MCF 10A (cell line): Measurements from ENCODE around the gene EDN2. TPM values are rescaled to one million over a fixed set of nuclear protein-coding genes. Genes with fewer than 3 reads are reported as not detected.

ENCODE experiments used
- BruUV-seq: library from RNA; stranded (reverse); fragments of 400-500 nt; replicated peaks from 2 replicates; lab custom pipeline; 2021; lab: Mats Ljungman, UMichigan
- CTCF ChIA-PET: fragments of 300-600 bp; sonication (Branson Sonifier 250); formaldehyde crosslinking; extraction: SDS; loops from one replicate; lab custom pipeline; 2021; ENCODE audit warnings: antibody characterized with exemption, inconsistent platforms; lab: Yijun Ruan, JAX
- POLR2A ChIA-PET: fragments of 300-600, 350-650 bp; sonication (Branson Sonifier 250); formaldehyde crosslinking; extraction: SDS; loops from one replicate; lab custom pipeline; 2020; ENCODE audit warnings: antibody characterized with exemption, inconsistent platforms; lab: Yijun Ruan, JAX
- DNase-seq: peaks from one replicate; pipeline ENCODE4 v3.0.0-alpha.2; 2018; ENCODE audit not compliant: unreplicated experiment
- H3K27ac Mint-ChIP-seq: one replicate; pipeline ENCODE4 v1.8.0; 2022; ENCODE audit warnings: mild to moderate bottlenecking, low read depth, mixed read lengths; ENCODE audit not compliant: unreplicated experiment
- H3K27me3 Mint-ChIP-seq: one replicate; pipeline ENCODE4 v1.8.0; 2022; ENCODE audit warnings: mixed read lengths; ENCODE audit not compliant: insufficient read depth, unreplicated experiment
- H3K36me3 Mint-ChIP-seq: one replicate; pipeline ENCODE4 v1.8.0; 2022; ENCODE audit warnings: mild to moderate bottlenecking, moderate library complexity, mixed read lengths; ENCODE audit not compliant: insufficient read depth, unreplicated experiment
- H3K4me1 Mint-ChIP-seq: one replicate; pipeline ENCODE4 v1.8.0; 2022; ENCODE audit warnings: mixed read lengths; ENCODE audit not compliant: insufficient read depth, unreplicated experiment
- H3K4me3 Mint-ChIP-seq: one replicate; pipeline ENCODE4 v1.8.0; 2022; ENCODE audit warnings: mild to moderate bottlenecking, moderate library complexity, mixed read lengths; ENCODE audit not compliant: unreplicated experiment
- H3K9me3 Mint-ChIP-seq: one replicate; pipeline ENCODE4 v1.8.0; 2022; ENCODE audit warnings: mixed read lengths; ENCODE audit not compliant: unreplicated experiment
- intact Hi-C: fragments of 100-400 bp; cut with micrococcal nuclease; formaldehyde crosslinking; loops from 2 replicates; pipeline ENCODE4 v1.14.1; 2022
- total RNA-seq: library from RNA; stranded (reverse); gene quantifications from 2 replicates; pipeline ENCODE4 v1.2.3, GENCODE V29; 2022
- TF ChIP-seq, protein P1 (sequence below): fragments of 200-600 bp; IDR thresholded peaks from one replicate; pipeline ENCODE4 v1.8.0; 2022; ENCODE audit warnings: antibody characterized with exemption, mild to moderate bottlenecking; ENCODE audit not compliant: unreplicated experiment

Gene EDN2
- total RNA-seq, 1 experiment from 2014 or later, result 0.58 TPM

DNA sequence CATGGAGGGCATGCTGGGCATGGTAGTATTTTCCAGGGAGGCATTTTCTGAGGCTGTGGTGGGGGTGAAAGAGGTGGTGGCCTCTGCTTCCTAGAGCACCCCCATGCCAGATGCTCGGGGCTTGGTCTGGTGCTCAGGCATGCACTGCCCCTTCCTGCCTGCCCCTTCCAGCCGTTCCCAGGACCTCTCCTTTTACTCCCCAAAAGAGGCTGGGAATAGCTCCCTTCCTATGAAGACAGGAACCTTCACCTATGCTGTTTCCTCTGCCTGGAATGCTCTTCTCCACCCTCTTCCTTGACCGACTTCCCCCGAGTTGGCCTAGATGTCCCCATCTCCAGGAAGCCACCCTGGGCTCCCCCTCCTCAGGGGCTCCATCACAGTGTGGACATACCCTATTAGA, 9.1 kb downstream of the EDN2 start:
- H3K4me1 Mint-ChIP-seq, result peaks cover 31% of the 10 kb centered on the region
- ChIA-PET POLR2A (interaction anchor here (0.8 to 2.9 kb wide), 7 partner anchors 9 to 23 kb away, joined by 3 to 12 read pairs (median 4); partner anchors contain the start of gene EDN2), CTCF (interaction anchor here (0.5 to 3.7 kb wide), 9 partner anchors 9 to 1215 kb away, joined by 3 to 16 read pairs (median 5); partner anchors contain the start of gene EDN2)
- H3K27me3 Mint-ChIP-seq, result no peaks in the 10 kb centered on the region
- no peak for DNase-seq
- intact Hi-C loops, result no loop called here
- H3K9me3 Mint-ChIP-seq, result no peaks in the 10 kb centered on the region
- peak overlapping the region; percentile 21 for H3K4me3 Mint-ChIP-seq
- TF ChIP-seq, protein P1, sequence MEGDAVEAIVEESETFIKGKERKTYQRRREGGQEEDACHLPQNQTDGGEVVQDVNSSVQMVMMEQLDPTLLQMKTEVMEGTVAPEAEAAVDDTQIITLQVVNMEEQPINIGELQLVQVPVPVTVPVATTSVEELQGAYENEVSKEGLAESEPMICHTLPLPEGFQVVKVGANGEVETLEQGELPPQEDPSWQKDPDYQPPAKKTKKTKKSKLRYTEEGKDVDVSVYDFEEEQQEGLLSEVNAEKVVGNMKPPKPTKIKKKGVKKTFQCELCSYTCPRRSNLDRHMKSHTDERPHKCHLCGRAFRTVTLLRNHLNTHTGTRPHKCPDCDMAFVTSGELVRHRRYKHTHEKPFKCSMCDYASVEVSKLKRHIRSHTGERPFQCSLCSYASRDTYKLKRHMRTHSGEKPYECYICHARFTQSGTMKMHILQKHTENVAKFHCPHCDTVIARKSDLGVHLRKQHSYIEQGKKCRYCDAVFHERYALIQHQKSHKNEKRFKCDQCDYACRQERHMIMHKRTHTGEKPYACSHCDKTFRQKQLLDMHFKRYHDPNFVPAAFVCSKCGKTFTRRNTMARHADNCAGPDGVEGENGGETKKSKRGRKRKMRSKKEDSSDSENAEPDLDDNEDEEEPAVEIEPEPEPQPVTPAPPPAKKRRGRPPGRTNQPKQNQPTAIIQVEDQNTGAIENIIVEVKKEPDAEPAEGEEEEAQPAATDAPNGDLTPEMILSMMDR, result no peak
- no TSS peak for BruUV-seq
- no peaks in the 10 kb centered on the region for H3K36me3 Mint-ChIP-seq
- H3K27ac Mint-ChIP-seq, result peak overlapping the region; percentile 51

DNA sequence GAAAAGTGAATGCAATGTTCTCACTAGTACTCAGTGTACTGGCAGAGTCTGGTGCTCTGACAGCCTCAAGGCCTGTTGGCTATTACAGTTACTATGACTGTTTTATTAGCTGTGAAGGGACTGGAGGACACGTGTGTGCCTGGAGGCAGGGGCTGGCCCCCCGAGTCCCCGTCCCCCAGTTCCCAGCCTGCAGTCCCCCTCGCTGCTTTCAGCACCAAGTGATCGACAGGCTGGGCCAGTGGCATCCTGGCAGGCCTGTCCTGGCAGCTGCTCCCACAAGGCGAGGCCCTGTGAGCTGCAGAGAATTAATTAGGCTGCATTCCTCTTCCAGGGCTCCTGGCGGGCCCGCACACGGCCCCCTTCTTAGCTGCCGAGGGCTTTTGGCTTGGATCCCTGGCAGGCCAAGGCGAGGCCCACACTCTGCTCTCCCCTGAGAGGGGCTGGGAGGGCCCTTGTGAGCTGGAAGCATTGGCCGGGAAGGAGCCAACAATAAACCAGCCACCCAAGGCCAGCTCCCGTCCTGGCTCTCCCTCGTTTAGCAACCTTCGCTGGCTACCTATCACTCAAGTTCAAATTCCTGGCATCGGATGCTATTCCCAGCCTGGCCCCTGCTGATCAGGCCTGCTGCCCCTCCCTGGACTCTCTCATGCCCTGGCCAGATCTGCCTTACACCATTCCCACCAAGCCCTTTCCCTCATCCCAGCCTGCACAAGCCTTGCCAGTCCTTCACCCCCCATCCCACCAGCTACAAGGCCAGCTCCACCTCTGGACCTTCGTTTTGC, 9.8 kb downstream of the EDN2 start:
- H3K27me3 Mint-ChIP-seq, result no peaks in the 10 kb centered on the region
- no peak for DNase-seq
- no peak overlapping the region for H3K4me3 Mint-ChIP-seq
- TF ChIP-seq, protein P1, result no peak
- H3K36me3 Mint-ChIP-seq, result no peaks in the 10 kb centered on the region
- H3K4me1 Mint-ChIP-seq, result peaks cover 31% of the 10 kb centered on the region
- intact Hi-C loops, result no loop called here
- H3K27ac Mint-ChIP-seq, result peak overlapping the region; percentile 51
- ChIA-PET POLR2A (interaction anchor here (0.7 to 2.9 kb wide), 10 partner anchors 8 to 55 kb away, joined by 3 to 10 read pairs (median 4); partner anchors contain the start of gene EDN2), CTCF (interaction anchor here (0.5 to 3.7 kb wide), 6 partner anchors 9 to 113 kb away, joined by 3 to 16 read pairs (median 5); partner anchors contain the start of gene EDN2)
- BruUV-seq, result no TSS peak
- H3K9me3 Mint-ChIP-seq, result no peaks in the 10 kb centered on the region

GRCh38 chr1:41473738-41474362, 10.6 kb downstream of the EDN2 start:
- CTCF ChIA-PET, result interaction anchor here (0.7 to 3.7 kb wide), 4 partner anchors 10 to 65 kb away, joined by 3 to 16 read pairs (median 7); partner anchors contain the start of gene EDN2

More at GRCh38 chr1:41473738-41474362, 10.6 kb downstream of the EDN2 start:
- Mint-ChIP-seq H3K36me3 (no peaks in the 10 kb centered on the region), H3K4me3 (no peak overlapping the region), H3K4me1 (peaks cover 31% of the 10 kb centered on the region), H3K27me3 (no peaks in the 10 kb centered on the region), H3K9me3 (no peaks in the 10 kb centered on the region), H3K27ac (no peak overlapping the region)
- TF ChIP-seq, protein P1, result no peak
- no TSS peak for BruUV-seq
- intact Hi-C loops, result no loop called here
- no peak for DNase-seq
- POLR2A ChIA-PET, result interaction anchor here (0.6 to 2.9 kb wide), 4 partner anchors 9 to 671 kb away, joined by 3 to 10 read pairs (median 4); partner anchors contain the start of gene EDN2
